ENCODE measurements around the gene PPP2R2B.
A peak's percentile ranks its signal among the peaks of the same experiment; 100 is the strongest.

PPP2R2B gene

GRCh38 chr5:146781157-146781556 lies 97.4 kb downstream of the PPP2R2B start:
- DNase-seq (ENCODE audit: low read depth) = no peak

- DNase-seq (ENCODE audit: low read depth) = no peak
These were observed 99.2 kb downstream of the PPP2R2B start for GRCh38 chr5:146779211-146779869.

DNA sequence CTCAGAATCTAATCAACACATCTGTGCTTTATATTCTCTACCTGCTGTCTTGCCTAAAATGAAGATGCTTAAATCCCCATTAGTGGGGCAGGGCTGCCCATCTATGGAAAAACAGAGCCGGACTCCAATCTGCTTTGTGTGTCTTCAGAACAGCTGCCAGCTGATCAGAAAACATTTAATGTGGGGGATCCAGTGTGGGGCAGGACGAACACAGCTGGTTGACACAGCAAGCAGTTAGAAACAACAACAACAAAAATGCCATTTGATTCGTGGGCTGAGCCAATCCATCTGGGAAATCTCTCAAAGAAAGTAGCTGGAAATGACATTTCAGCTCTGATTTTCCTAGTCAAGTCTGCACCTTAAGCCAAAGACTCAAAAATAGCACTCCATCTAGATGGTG lies 99.8 kb downstream of the PPP2R2B start:
- no peak for DNase-seq (ENCODE audit: low read depth)

GRCh38 chr5:146778261-146778660 lies 100.3 kb downstream of the PPP2R2B start:
- no peak for DNase-seq (ENCODE audit: low read depth)

GRCh38 chr5:146772881-146773466 lies 105.6 kb downstream of the PPP2R2B start:
- no peak for DNase-seq (ENCODE audit: low read depth)

GRCh38 chr5:146770980-146771379 lies 107.6 kb downstream of the PPP2R2B start:
- DNase-seq (ENCODE audit: low read depth) = no peak

- no peak for DNase-seq (ENCODE audit: low read depth)
These were observed 108.0 kb downstream of the PPP2R2B start for GRCh38 chr5:146770546-146770945.

- DNase-seq (ENCODE audit: low read depth) = no peak
These were observed 111.0 kb downstream of the PPP2R2B start for GRCh38 chr5:146767534-146767933.

DNA sequence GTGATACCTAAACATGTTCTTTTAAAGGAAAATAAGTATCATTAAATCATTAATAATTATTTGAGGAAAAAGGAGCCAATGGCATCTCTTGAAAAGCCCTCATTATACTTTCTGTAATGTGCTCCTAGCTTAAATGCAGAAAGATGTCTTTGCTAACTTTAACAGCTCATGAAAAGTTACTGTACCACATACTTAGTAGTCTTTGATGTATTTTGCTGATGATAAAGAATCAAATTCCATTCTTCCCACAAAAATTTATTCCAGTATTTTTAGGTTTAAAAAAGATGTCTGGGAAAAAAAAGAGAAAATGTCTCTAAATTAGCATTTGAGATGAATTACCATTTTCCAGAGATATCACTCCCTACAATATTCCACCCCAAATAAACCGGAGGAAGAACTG lies 112.5 kb downstream of the PPP2R2B start:
- DNase-seq (ENCODE audit: low read depth) = no peak

GRCh38 chr5:146765089-146765832 lies 113.3 kb downstream of the PPP2R2B start:
- DNase-seq (ENCODE audit: low read depth) = no peak

DNA sequence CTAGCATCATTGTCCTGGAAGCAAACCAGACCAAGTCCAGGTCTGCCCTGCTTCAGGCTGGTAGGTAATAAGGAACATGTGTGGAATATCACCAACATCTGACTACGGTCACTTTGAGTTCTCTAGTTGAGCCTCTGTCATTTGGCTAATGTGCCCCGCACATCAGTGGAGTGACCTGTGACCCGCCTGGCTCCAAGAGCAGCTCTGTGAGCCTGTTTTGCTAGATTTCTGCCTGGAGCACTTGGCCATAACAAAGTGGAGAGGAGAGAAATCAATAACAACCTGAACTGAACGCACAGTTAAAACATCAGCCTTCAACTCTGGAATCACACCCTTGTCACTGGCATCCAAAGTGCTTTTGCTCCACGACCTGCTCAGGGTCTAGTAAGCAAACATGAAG lies 115.7 kb downstream of the PPP2R2B start:
- DNase-seq (ENCODE audit: low read depth) = no peak

DNA sequence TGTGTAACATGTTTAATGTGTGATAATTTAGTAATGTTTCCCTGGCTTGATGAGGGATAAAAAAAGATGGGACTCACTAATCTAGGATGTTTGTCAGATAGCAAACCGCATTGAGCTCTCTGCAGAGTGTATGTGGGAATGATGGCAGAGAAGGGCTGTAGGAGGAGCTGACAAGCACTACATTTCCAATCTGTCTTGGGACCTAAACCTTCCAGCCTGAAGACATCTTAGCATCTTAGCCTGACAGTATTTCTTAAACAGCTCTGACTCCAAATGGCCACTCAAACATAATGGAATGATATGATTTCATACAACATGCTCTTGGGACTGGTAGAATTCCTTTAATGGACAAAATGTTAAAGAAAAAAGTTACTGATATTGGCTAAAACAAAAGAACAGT lies 116.7 kb downstream of the PPP2R2B start:
- DNase-seq (ENCODE audit: low read depth) = no peak

GRCh38 chr5:146758938-146759337 lies 119.6 kb downstream of the PPP2R2B start:
- DNase-seq (ENCODE audit: low read depth) = no peak

DNA sequence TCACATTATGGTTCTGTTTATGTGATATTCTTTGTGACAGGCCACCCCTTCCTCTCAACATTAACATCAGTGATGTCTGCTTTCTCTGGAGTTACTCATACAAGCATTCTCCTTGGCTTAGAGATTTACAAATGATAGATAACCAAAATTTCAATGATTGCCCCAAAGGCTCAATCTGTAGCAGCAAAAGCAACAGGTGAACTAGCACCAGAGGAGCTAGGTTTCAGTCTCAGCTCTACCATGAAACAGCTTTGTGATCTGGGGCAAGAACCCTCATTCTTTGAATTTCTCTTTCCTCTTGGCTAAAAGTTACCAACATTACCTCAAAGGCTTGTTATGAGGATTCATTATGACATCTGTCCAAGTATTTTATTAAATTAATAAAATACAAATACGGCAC lies 120.5 kb downstream of the PPP2R2B start:
- DNase-seq (ENCODE audit: low read depth) = no peak

DNA sequence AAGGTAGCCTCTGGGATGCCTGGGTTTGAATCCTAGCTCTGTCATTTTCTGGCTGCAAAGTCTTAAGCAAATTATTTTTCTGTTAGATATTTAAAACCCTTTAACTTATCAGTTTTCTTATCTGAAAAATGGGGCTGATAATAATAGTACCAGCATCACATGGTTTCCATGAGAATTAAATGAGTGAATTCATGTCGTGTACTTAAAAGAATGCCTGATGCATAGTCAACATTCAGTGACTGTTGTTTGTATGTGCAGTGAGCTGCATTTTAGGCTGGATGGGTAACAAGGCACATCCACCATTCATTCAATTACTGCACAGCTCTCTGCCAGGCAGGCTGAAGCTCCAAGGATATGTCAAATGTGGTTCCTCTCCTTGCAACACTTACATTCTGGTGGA lies 122.0 kb downstream of the PPP2R2B start:
- DNase-seq (ENCODE audit: low read depth) = no peak

GRCh38 chr5:146755793-146756192 lies 122.8 kb downstream of the PPP2R2B start:
- no peak for DNase-seq (ENCODE audit: low read depth)

GRCh38 chr5:146754621-146755020 lies 123.9 kb downstream of the PPP2R2B start:
- DNase-seq (ENCODE audit: low read depth) = no peak

DNA sequence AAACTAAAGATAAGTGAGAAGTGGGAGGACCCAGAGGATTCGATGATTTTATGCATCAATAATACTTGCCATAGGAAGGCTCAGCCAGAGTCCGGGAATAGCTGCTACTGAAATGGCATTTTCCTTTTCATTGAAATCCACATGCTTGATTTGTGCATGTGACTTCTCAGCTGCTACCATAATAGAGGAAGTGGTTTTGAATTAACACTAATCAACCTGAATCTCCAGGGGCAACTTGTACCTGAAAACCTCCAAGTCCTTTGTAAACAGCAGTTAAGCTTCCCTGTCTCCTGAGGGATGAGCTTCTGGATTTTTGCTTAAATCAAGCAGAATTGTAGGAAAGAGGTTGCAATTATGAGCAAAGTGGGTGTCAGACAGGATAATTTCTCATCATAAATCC lies 124.9 kb downstream of the PPP2R2B start:
- DNase-seq (ENCODE audit: low read depth) = no peak

DNA sequence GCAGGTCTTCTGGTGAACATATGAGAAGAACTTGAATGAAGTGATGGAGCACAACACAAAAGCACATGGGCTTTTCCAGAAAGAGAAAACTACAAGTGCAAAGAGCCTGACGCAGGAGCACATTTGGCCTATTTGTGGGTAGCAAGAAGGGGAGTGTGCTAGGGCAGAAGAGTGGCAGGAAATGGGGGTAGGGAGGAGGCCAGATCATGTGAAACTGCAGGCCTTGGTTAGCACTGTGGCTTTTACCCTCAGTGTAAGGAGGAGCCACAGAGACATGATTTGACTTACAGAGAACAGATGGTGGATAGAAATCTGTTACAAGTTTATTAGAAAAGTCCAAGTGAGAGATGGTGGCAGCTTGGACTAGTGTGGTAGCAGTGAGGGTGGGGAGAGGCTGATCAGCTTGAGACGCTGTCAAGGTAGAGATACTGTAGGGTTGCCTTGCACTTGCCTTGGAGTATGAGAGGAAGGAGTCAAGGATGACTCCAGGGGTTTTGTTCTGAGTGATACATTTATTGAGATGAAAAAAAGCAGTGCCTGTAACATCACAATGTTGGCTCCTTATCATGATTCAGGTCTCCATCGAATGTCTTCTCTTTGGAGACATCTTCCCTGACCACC lies 126.7 kb downstream of the PPP2R2B start:
- DNase-seq (ENCODE audit: low read depth) = peak; percentile 21

DNA sequence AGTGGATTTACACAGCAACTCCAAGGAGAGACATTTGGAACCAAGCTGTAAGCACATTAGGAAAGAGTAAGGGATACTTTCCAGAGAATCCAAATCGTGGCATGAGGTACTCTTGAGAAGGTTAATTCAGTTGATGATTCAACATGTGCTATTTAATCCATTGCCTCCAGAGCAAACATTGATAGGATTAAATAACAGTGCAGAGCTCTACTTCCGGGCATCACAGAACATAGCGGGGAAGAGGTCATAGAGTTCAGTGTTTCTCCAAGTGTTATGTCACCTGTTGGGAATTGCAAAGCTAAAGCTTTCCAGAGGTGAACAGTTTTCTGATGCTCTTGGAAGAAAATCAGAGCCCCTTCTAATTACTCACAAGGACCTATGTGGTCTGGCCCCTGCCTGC lies 127.5 kb downstream of the PPP2R2B start:
- no peak for DNase-seq (ENCODE audit: low read depth)

GRCh38 chr5:146748533-146748932 lies 130.0 kb downstream of the PPP2R2B start:
- no peak for DNase-seq (ENCODE audit: low read depth)

GRCh38 chr5:146745931-146746577 lies 132.5 kb downstream of the PPP2R2B start:
- no peak for DNase-seq (ENCODE audit: low read depth)

Measured in activated T-helper 9 cell treated with anti-CD3 and anti-CD28 coated beads, Interleukin-2, amount 50 U/mL, for 16 hours (primary cell).